H9 (cell line): ENCODE results near the gene CDKL4. TPM values are rescaled to one million over a fixed set of nuclear protein-coding genes. Genes with fewer than 3 reads are reported as not detected.

ENCODE experiments used
- DNase-seq: peaks from one replicate; pipeline ENCODE4 v3.0.0-alpha.2; 2017
- H2AFZ ChIP-seq: one replicate; pipeline ENCODE4 v1.6.1; 2013; ENCODE audit warnings: mild to moderate bottlenecking, low read length, control low read depth, moderate library complexity
- H2AK5ac ChIP-seq: 2 replicates; pipeline ENCODE4 v1.6.1; 2013; ENCODE audit warnings: low read length, control low read depth, mixed read lengths; ENCODE audit not compliant: insufficient read length
- H2BK120ac ChIP-seq: one replicate; pipeline ENCODE4 v1.6.1; 2013; ENCODE audit warnings: low read depth, mild to moderate bottlenecking, low read length, control low read depth, inconsistent platforms; ENCODE audit not compliant: poor library complexity, severe bottlenecking
- H2BK12ac ChIP-seq: 2 replicates; pipeline ENCODE4 v1.6.1; 2013; ENCODE audit warnings: low read length, control low read depth, mixed read lengths, low read depth; ENCODE audit not compliant: insufficient read length
- H2BK15ac ChIP-seq: 2 replicates; pipeline ENCODE4 v1.6.1; 2013; ENCODE audit warnings: low read depth, low read length, control low read depth
- H2BK20ac ChIP-seq: one replicate; pipeline ENCODE4 v1.6.1; 2013; ENCODE audit warnings: low read depth, mild to moderate bottlenecking, low read length, control low read depth, inconsistent platforms; ENCODE audit not compliant: poor library complexity, severe bottlenecking
- H2BK5ac ChIP-seq: 2 replicates; pipeline ENCODE4 v1.6.1; 2013; ENCODE audit warnings: low read length, control low read depth, mixed read lengths; ENCODE audit not compliant: insufficient read length
- H3K14ac ChIP-seq: 2 replicates; pipeline ENCODE4 v1.6.1; 2013; ENCODE audit warnings: low read length, control low read depth; ENCODE audit not compliant: insufficient read depth
- H3K18ac ChIP-seq: 2 replicates; pipeline ENCODE4 v1.6.1; 2013; ENCODE audit warnings: low read depth, mild to moderate bottlenecking, mixed read lengths, low read length, control low read depth; ENCODE audit not compliant: insufficient read length
- H3K23ac ChIP-seq: 2 replicates; pipeline ENCODE4 v1.6.1; 2013; ENCODE audit warnings: low read length, control low read depth, mixed read lengths, low read depth; ENCODE audit not compliant: insufficient read length
- H3K23me2 ChIP-seq: 2 replicates; pipeline ENCODE4 v1.6.1; 2013; ENCODE audit warnings: low read depth, mild to moderate bottlenecking, mixed read lengths, low read length, control low read depth; ENCODE audit not compliant: insufficient read length, poor library complexity, severe bottlenecking
- H3K27ac ChIP-seq: 2 replicates; pipeline ENCODE4 v1.5.1; 2013; ENCODE audit warnings: low read length, control low read depth, mixed read lengths, low read depth; ENCODE audit not compliant: insufficient read length
- H3K27me3 ChIP-seq: 2 replicates; pipeline ENCODE4 v1.6.1; 2013; ENCODE audit warnings: low read length, control low read depth, inconsistent platforms; ENCODE audit not compliant: insufficient read depth
- H3K4ac ChIP-seq: 2 replicates; pipeline ENCODE4 v1.6.1; 2013; ENCODE audit warnings: low read depth, mild to moderate bottlenecking, control low read depth, inconsistent platforms, low read length, moderate library complexity
- H3K4me1 ChIP-seq: 2 replicates; pipeline ENCODE4 v1.6.1; 2013; ENCODE audit warnings: low read length, control low read depth, inconsistent platforms; ENCODE audit not compliant: insufficient read depth
- H3K4me2 ChIP-seq: 2 replicates; pipeline ENCODE4 v1.6.1; 2013; ENCODE audit warnings: low read length, control low read depth, mixed read lengths; ENCODE audit not compliant: insufficient read length, insufficient read depth
- H3K56ac ChIP-seq: 2 replicates; pipeline ENCODE4 v1.6.1; 2013; ENCODE audit warnings: low read depth, mild to moderate bottlenecking, mixed read lengths, low read length, control low read depth; ENCODE audit not compliant: insufficient read length
- H3K79me1 ChIP-seq: 2 replicates; pipeline ENCODE4 v1.6.1; 2013; ENCODE audit warnings: low read depth, mild to moderate bottlenecking, moderate library complexity, low read length, control low read depth, inconsistent platforms; ENCODE audit not compliant: insufficient read depth, poor library complexity, severe bottlenecking
- H3K79me2 ChIP-seq: 2 replicates; pipeline ENCODE4 v1.6.1; 2013; ENCODE audit warnings: low read length, control low read depth, inconsistent platforms; ENCODE audit not compliant: insufficient read depth
- H3K9ac ChIP-seq: 2 replicates; pipeline ENCODE4 v1.6.1; 2013; ENCODE audit warnings: low read length, control low read depth, mixed read lengths; ENCODE audit not compliant: insufficient read length; ENCODE audit errors: extremely low read depth
- H3K9me3 ChIP-seq: one replicate; pipeline ENCODE4 v1.6.1; 2013; ENCODE audit warnings: low read depth, low read length, inconsistent platforms; ENCODE audit not compliant: control insufficient read depth
- H3T11ph ChIP-seq: one replicate; pipeline ENCODE4 v1.6.1; 2013; ENCODE audit warnings: mild to moderate bottlenecking, low read length, control low read depth, inconsistent platforms
- H4K20me1 ChIP-seq: one replicate; pipeline ENCODE4 v1.6.1; 2013; ENCODE audit not compliant: control insufficient read depth, insufficient read length, insufficient read depth
- H4K5ac ChIP-seq: 2 replicates; pipeline ENCODE4 v1.6.1; 2013; ENCODE audit warnings: low read depth, mild to moderate bottlenecking, mixed read lengths, low read length, control low read depth; ENCODE audit not compliant: insufficient read length
- H4K8ac ChIP-seq: replicated peaks from 2 replicates; pipeline ENCODE4 v1.6.1; 2013; ENCODE audit warnings: low read length, control low read depth, mixed read lengths, low read depth; ENCODE audit not compliant: insufficient read length
- H4K91ac ChIP-seq: 2 replicates; pipeline ENCODE4 v1.6.1; 2013; ENCODE audit warnings: low read depth, mild to moderate bottlenecking, moderate library complexity, mixed read lengths, low read length, control low read depth; ENCODE audit not compliant: insufficient read length
- H3K27ac Mint-ChIP-seq, 3 experiments: 2 replicates in 2 of 3; 3 replicates in 1 of 3; pipeline ENCODE4 v1.8.0; 2020 to 2021; ENCODE audit warnings: mixed read lengths in 3 of 3, mild to moderate bottlenecking in 1 of 3, moderate library complexity in 1 of 3
- H3K27me3 Mint-ChIP-seq: 2 replicates; pipeline ENCODE4 v1.8.0; 2021; ENCODE audit warnings: low read depth, mild to moderate bottlenecking, moderate library complexity, mixed read lengths
- H3K36me3 Mint-ChIP-seq, 3 experiments: 2 replicates in 2 of 3; 3 replicates in 1 of 3; pipeline ENCODE4 v1.8.0; 2020 to 2021; ENCODE audit warnings: low read depth in 3 of 3, mixed read lengths in 3 of 3; ENCODE audit not compliant: insufficient read depth in 1 of 3
- H3K4me1 Mint-ChIP-seq, 2 experiments: 2 replicates each; pipeline ENCODE4 v1.8.0; 2020; ENCODE audit warnings: mixed read lengths in 2 of 2
- H3K4me3 Mint-ChIP-seq, 2 experiments: 2 replicates in 1 of 2; 3 replicates in 1 of 2; pipeline ENCODE4 v1.8.0; 2020 to 2021; ENCODE audit warnings: mild to moderate bottlenecking in 2 of 2, mixed read lengths in 2 of 2, moderate library complexity in 1 of 2
- H3K9me3 Mint-ChIP-seq, 2 experiments: 2 replicates in 1 of 2; 3 replicates in 1 of 2; pipeline ENCODE4 v1.8.0; 2020; ENCODE audit warnings: mild to moderate bottlenecking in 2 of 2, mixed read lengths in 2 of 2, moderate library complexity in 1 of 2
- CTCF ChIP-seq: fragments of 200-600 bp; sonication (generic); conservative IDR thresholded peaks from 3 replicates; pipeline ENCODE4 v1.8.0; 2021; ENCODE audit warnings: antibody characterized with exemption, mild to moderate bottlenecking
- WGBS: extraction: QIAGEN DNeasy Blood & Tissue Kit; methylation state at CpG from one replicate; pipeline ENCODE4 v1.1.7; 2013; ENCODE audit warnings: missing lambda C conversion rate, low lambda C conversion rate, mixed read lengths; ENCODE audit not compliant: insufficient read length; ENCODE audit errors: extremely low coverage; 5-methylcytosine and 5-hydroxymethylcytosine counted together
- total RNA-seq: library from RNA; stranded (reverse); gene quantifications from 2 replicates; pipeline ENCODE4 v1.2.1, GENCODE V29; 2021

The CDKL4 gene
- total RNA-seq, 1 experiment from 2014 or later: not detected

GRCh38 chr2:39217192-39217550, 26.6 kb downstream of the CDKL4 start:
- H3K4ac ChIP-seq: no peak overlapping the region
- no peak overlapping the region for H3K56ac ChIP-seq
- Mint-ChIP-seq H3K9me3 (peaks cover 0 to 5% of the 10 kb centered on the region in 2 experiments; a peak in 1 of 5 replicates), H3K27me3 (no peaks in the 10 kb centered on the region), H3K4me3 (no peak overlapping the region), H3K36me3 (peaks cover 0 to 4% (median 2%) of the 10 kb centered on the region in 3 experiments; a peak in 1 of 7 replicates), H3K27ac (no peak overlapping the region), H3K4me1 (peaks cover 12 to 17% of the 10 kb centered on the region in 2 experiments)
- H3K27ac ChIP-seq: no peak overlapping the region
- H3K4me2 ChIP-seq: no peak overlapping the region
- no peak overlapping the region for H2AK5ac ChIP-seq
- no peak for DNase-seq
- H3K18ac ChIP-seq: no peak overlapping the region
- WGBS: no CpG with 5 or more reads among the region's 4 CpGs
- H3K23me2 ChIP-seq: no peaks in the 10 kb centered on the region
- peaks cover 2% of the 10 kb centered on the region; the same call in 1 of the 2 replicates for H3K4me1 ChIP-seq
- no peak overlapping the region for H2BK20ac ChIP-seq
- no peaks in the 10 kb centered on the region for H3K9me3 ChIP-seq
- no peaks in the 10 kb centered on the region for H3K79me1 ChIP-seq
- no peak overlapping the region for H3K14ac ChIP-seq
- no peak overlapping the region for H3T11ph ChIP-seq
- no peak overlapping the region for H3K23ac ChIP-seq
- H2BK12ac ChIP-seq: no peak overlapping the region
- no peaks in the 10 kb centered on the region for H3K27me3 ChIP-seq
- H4K5ac ChIP-seq: no peak overlapping the region
- no peak for TF ChIP-seq CTCF
- no peak overlapping the region for H2BK120ac ChIP-seq
- no peak overlapping the region for H3K9ac ChIP-seq
- H2AFZ ChIP-seq: no peak overlapping the region
- H4K8ac ChIP-seq: no peak overlapping the region
- no peak overlapping the region for H4K91ac ChIP-seq
- no peaks in the 10 kb centered on the region for H3K79me2 ChIP-seq
- no peak overlapping the region for H2BK15ac ChIP-seq
- no peaks in the 10 kb centered on the region for H4K20me1 ChIP-seq
- no peak overlapping the region for H2BK5ac ChIP-seq
